Osteoblast (primary cell): ENCODE results near the gene BICD1. TPM values are rescaled to one million over a fixed set of nuclear protein-coding genes. Genes with fewer than 3 reads are reported as not detected.

ENCODE experiments used
- DNase-seq: peaks from one replicate; pipeline ENCODE4 v3.0.0; 2011; ENCODE audit warnings: low spot score, mixed read lengths; ENCODE audit not compliant: insufficient read length; ENCODE audit errors: missing footprints
- H2AFZ ChIP-seq: 2 replicates; pipeline ENCODE4 v1.6.0; 2011; ENCODE audit warnings: mild to moderate bottlenecking, low read length
- H3K27ac ChIP-seq: 2 replicates; pipeline ENCODE4 v1.5.1; 2011; ENCODE audit warnings: mild to moderate bottlenecking, low read depth, low read length, moderate library complexity
- H3K27me3 ChIP-seq: 2 replicates; pipeline ENCODE4 v1.6.0; 2012; ENCODE audit warnings: mild to moderate bottlenecking, control low read depth, inconsistent platforms, low read length, moderate library complexity; ENCODE audit not compliant: insufficient read depth
- H3K36me3 ChIP-seq: 2 replicates; pipeline ENCODE4 v1.5.1; 2011; ENCODE audit warnings: mild to moderate bottlenecking, low read length, control low read depth, moderate library complexity; ENCODE audit not compliant: insufficient read depth
- H3K4me1 ChIP-seq: 2 replicates; pipeline ENCODE4 v1.5.1; 2011; ENCODE audit warnings: mild to moderate bottlenecking, low read length, control low read depth, moderate library complexity; ENCODE audit not compliant: insufficient read depth
- H3K4me2 ChIP-seq: 2 replicates; pipeline ENCODE4 v1.6.0; 2011; ENCODE audit warnings: mild to moderate bottlenecking, low read length; ENCODE audit not compliant: insufficient read depth
- H3K4me3 ChIP-seq: fragments of 200-600 bp; sonication (generic); 3 replicates; pipeline ENCODE4 v1.5.1; 2012; ENCODE audit warnings: mild to moderate bottlenecking, low read length, inconsistent platforms; ENCODE audit not compliant: insufficient read depth
- H3K79me2 ChIP-seq: 2 replicates; pipeline ENCODE4 v1.6.0; 2012; ENCODE audit warnings: mild to moderate bottlenecking, low read length, control low read depth, inconsistent platforms; ENCODE audit not compliant: insufficient read depth
- H3K9me3 ChIP-seq: 2 replicates; pipeline ENCODE4 v1.5.1; 2011; ENCODE audit warnings: low read depth, low read length, control low read depth
- H4K20me1 ChIP-seq: 2 replicates; pipeline ENCODE4 v1.6.0; 2012; ENCODE audit warnings: mild to moderate bottlenecking, low read length, control low read depth; ENCODE audit not compliant: insufficient read depth
- CTCF ChIP-seq: IDR thresholded peaks from 2 replicates; pipeline ENCODE4 v1.5.1; 2011; ENCODE audit warnings: mild to moderate bottlenecking, low read depth, low read length, moderate library complexity; ENCODE audit errors: extremely low read depth
- total RNA-seq: library from RNA; depleted of rRNA; stranded (reverse); fragments of >200 nt; gene quantifications from 2 replicates; pipeline ENCODE4 v1.2.3, GENCODE V29; 2012

BICD1 gene
- total RNA-seq, 1 donor, result 21.0 TPM

DNA sequence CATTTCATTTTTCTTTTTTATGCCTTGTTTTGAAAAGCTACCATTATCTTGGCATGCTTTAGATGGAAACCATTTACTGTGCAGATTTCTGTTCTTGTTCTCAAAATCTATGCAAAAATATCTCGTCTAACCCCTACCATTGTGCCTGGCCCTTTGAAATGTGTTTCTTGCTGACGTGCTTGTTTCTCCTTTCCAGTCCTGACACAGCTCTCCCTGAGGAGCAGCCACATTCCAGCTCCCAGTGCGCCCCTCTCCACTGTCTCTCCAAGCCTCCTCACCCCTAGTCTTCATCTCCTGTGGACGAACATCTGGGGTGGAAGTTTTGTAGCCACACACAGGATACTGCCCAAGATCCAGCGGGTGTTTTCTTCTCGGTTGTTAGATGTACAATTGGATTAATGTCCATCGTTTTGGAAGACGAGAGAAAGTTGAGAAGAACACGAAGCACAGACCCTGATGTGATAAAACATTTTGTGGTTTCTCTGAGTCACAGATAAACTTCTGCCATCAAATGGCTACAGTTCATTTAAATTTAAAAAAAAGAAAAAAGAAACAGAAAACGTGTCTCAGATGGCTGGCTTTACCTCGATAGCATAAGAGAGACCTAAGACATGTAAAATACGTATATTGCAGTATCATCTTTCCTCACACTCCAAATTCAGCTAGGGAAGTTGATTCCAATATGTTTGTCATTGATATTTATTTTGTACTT lies 270.9 kb downstream of the BICD1 start:
- Histone ChIP-seq H3K36me3 (no peaks in the 10 kb centered on the region), H3K9me3 (no peaks in the 10 kb centered on the region), H3K79me2 (no peaks in the 10 kb centered on the region), H3K27me3 (no peaks in the 10 kb centered on the region), H2AFZ (no peak overlapping the region), H3K4me2 (no peak overlapping the region), H3K27ac (no peak overlapping the region), H4K20me1 (no peaks in the 10 kb centered on the region), H3K4me3 (no peak overlapping the region), H3K4me1 (no peaks in the 10 kb centered on the region)
- no peak for TF ChIP-seq CTCF
- DNase-seq, result no peak

DNA sequence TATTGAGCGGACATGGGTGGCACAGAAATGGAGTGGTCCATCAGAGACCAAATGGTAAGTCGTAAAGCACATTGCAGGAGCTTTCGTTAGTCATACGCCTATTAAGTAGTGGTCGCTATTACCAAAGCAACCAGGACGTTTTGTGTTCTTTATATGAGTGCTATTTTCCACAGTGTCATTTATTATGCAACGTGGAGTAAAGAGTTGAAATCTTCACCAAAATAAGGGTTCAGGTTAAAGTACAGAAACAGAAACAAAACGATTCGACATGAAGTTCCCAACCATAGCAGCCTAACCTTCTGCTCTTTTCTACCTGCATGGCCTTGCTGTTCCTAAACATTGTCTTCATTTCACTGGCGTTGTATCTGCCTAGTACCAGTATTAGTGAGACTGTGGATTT lies 272.6 kb downstream of the BICD1 start:
- no peaks in the 10 kb centered on the region for H3K79me2 ChIP-seq
- no peak overlapping the region for H3K27ac ChIP-seq
- H3K4me1 ChIP-seq, result no peaks in the 10 kb centered on the region
- no peak overlapping the region for H2AFZ ChIP-seq
- no peak overlapping the region for H3K4me2 ChIP-seq
- no peak for TF ChIP-seq CTCF
- H3K36me3 ChIP-seq, result no peaks in the 10 kb centered on the region
- no peaks in the 10 kb centered on the region for H3K9me3 ChIP-seq
- H3K4me3 ChIP-seq, result no peak overlapping the region
- DNase-seq, result no peak
- no peaks in the 10 kb centered on the region for H4K20me1 ChIP-seq
- no peaks in the 10 kb centered on the region for H3K27me3 ChIP-seq

GRCh38 chr12:32379667-32380066 lies 273.0 kb downstream of the BICD1 start:
- Histone ChIP-seq H2AFZ (no peak overlapping the region), H3K27ac (no peak overlapping the region)

DNA sequence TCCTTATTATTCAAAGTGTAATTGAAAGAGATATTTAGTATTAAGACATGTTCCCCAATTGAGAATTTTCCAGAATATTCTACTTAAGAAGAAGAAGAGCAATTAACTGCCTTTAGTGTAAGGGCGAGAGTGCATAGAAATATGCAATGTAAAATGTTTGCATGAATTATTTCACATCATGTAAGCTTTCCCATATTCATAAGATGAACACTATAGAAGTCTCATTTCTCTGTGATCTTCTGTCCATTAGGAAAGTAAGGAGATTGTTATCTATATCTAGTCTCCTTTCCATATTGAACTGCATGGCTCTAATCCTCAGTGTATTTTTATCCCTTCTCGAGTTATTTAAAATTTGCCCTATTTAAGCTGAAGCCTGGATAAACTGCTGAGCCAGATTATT lies 275.6 kb downstream of the BICD1 start:
- Histone ChIP-seq H3K9me3 (no peaks in the 10 kb centered on the region), H3K27ac (no peak overlapping the region), H3K79me2 (no peaks in the 10 kb centered on the region), H4K20me1 (no peaks in the 10 kb centered on the region), H2AFZ (no peak overlapping the region), H3K4me3 (no peak overlapping the region), H3K27me3 (no peaks in the 10 kb centered on the region), H3K36me3 (no peaks in the 10 kb centered on the region), H3K4me1 (no peaks in the 10 kb centered on the region), H3K4me2 (no peak overlapping the region)
- TF ChIP-seq CTCF, result no peak
- DNase-seq, result no peak

More at GRCh38 chr12:32379667-32380066, 273.0 kb downstream of the BICD1 start:
- no peaks in the 10 kb centered on the region for H4K20me1 ChIP-seq
- no peak overlapping the region for H3K4me2 ChIP-seq
- no peak for DNase-seq
- H3K4me1 ChIP-seq, result no peaks in the 10 kb centered on the region
- no peaks in the 10 kb centered on the region for H3K27me3 ChIP-seq
- H3K9me3 ChIP-seq, result no peaks in the 10 kb centered on the region
- H3K4me3 ChIP-seq, result no peak overlapping the region
- no peak for TF ChIP-seq CTCF
- no peaks in the 10 kb centered on the region for H3K36me3 ChIP-seq
- H3K79me2 ChIP-seq, result no peaks in the 10 kb centered on the region
